ENCODE results near the gene NUDT13.
"Not testable (repeated sequence)": the region's sequence is repeated elsewhere in the genome, so short reads cannot be mapped to it uniquely, and the experiment has no call there.

Gene NUDT13

DNA sequence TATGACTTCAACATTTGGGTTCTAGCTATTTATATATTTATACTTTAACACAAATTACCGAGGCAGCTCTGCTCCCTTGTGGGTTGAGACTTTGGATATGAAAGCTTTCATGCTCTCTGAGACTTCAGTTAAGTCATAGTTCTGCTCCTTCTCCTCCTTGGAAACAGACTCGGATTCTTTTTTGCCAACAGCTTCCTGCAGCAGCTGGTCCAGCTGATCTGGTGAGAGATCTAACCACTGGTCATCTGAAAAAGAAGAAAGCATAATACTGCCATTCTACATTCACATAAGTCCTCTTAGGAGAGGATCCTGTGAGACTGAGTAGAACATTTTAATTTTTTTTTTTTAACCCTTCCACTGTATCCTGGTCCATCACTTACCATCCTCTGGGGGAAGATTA is 29.0 kb downstream of the NUDT13 start:
- TF ChIP-seq, protein P1, sequence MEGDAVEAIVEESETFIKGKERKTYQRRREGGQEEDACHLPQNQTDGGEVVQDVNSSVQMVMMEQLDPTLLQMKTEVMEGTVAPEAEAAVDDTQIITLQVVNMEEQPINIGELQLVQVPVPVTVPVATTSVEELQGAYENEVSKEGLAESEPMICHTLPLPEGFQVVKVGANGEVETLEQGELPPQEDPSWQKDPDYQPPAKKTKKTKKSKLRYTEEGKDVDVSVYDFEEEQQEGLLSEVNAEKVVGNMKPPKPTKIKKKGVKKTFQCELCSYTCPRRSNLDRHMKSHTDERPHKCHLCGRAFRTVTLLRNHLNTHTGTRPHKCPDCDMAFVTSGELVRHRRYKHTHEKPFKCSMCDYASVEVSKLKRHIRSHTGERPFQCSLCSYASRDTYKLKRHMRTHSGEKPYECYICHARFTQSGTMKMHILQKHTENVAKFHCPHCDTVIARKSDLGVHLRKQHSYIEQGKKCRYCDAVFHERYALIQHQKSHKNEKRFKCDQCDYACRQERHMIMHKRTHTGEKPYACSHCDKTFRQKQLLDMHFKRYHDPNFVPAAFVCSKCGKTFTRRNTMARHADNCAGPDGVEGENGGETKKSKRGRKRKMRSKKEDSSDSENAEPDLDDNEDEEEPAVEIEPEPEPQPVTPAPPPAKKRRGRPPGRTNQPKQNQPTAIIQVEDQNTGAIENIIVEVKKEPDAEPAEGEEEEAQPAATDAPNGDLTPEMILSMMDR (IDR thresholded peaks at IDR 0.05; ENCODE audit: insufficient read depth, low read length, missing control alignments), result no peak
- no peak for DNase-seq (ENCODE audit: low read depth, low spot score)
- POLR2A ChIA-PET, result no interaction called here
- H3K4me3 ChIP-seq (ENCODE audit: low read depth, low read length), result no peak overlapping the region
- CTCF ChIA-PET, result interaction anchor here (0.6 to 3.1 kb wide), 2 partner anchors 20 to 176 kb away, joined by 4 to 19 read pairs; no protein-coding TSS in a partner anchor

DNA sequence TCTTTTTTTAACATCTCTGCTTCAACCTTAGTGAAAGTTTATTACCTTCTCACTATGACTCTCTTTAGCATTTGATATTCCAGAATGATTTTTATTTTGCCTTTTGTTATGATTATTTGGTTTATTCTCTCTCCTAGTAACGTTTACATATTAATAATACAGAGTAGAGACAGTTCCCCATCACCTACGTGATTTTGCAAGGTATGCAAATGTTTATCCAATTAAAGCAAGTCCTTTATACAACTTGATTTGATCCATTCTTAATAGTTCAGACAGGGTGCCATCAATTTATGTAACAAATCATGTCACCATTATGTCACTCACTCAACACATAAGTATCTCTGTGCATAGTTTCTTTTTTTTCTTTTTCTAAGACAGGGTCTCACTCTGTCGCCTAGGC is 31.3 kb downstream of the NUDT13 start:
- DNase-seq (ENCODE audit: low read depth, low spot score), result no peak
- ChIA-PET POLR2A (no interaction called here), CTCF (interaction anchor here (1.2 to 1.9 kb wide), 2 partner anchors 16 to 17 kb away, joined by 3 to 9 read pairs; no protein-coding TSS in a partner anchor)
- TF ChIP-seq, protein P1 (IDR thresholded peaks at IDR 0.05; ENCODE audit: insufficient read depth, low read length, missing control alignments), result no peak
- no peak overlapping the region for H3K4me3 ChIP-seq (ENCODE audit: low read depth, low read length)

DNA sequence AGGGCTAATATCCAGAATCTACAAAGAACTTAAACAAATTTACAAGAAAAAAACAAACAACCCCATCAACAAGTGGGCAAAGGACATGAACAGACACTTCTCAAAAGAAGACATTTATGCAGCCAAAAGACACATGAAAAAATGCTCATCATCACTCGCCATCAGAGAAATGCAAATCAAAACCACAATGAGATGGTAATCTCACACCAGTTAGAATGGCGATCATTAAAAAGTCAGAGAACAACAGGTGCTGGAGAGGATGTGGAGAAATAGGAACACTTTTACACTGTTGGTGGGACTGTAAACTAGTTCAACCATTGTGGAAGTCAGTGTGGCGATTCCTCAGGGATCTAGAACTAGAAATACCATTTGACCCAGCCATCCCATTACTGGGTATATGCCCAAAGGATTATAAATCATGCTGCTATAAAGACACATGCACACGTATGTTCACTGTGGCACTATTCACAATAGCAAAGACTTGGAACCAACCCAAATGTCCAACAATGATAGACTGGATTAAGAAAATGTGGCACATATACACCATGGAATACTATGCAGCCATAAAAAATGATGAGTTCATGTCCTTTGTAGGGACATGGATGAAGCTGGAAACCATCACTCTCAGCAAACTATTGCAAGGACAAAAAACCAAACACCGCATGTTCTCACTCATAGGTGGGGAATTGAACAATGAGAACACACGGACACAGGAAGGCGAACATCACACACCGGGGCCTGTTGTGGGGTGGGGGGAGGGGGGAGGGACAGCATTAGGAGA is 40.6 kb downstream of the NUDT13 start:
- DNase-seq (ENCODE audit: low read depth, low spot score); POLR2A ChIA-PET; CTCF ChIA-PET; H3K4me3 ChIP-seq (ENCODE audit: low read depth, low read length): not testable (repeated sequence)

DNA sequence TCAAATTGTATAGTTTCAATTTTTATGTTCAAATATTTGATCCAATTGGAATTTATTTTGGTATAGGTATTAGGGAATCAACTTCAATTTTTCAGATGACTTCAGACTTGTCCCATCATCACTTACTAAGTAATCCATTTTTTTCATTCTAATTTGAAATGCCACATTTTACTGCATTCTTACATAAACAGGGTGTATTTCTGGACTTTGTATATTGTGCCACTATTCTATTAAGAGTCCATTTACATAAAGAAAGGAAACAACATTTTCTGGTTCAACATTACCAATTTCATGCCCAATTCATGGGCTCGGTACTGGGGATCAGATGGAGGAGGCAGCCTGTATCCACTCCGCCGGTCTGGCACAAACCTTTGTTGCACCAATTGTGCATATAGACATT is 41.8 kb downstream of the NUDT13 start:
- CTCF ChIA-PET, result interaction anchor here (1.0 kb wide), 1 partner anchor 9 kb away, joined by 3 read pairs; no protein-coding TSS in a partner anchor
- no peak overlapping the region for H3K4me3 ChIP-seq (ENCODE audit: low read depth, low read length)
- POLR2A ChIA-PET, result no interaction called here
- TF ChIP-seq, protein P1 (IDR thresholded peaks at IDR 0.05; ENCODE audit: insufficient read depth, low read length, missing control alignments), result no peak
- DNase-seq (ENCODE audit: low read depth, low spot score), result no peak

DNA sequence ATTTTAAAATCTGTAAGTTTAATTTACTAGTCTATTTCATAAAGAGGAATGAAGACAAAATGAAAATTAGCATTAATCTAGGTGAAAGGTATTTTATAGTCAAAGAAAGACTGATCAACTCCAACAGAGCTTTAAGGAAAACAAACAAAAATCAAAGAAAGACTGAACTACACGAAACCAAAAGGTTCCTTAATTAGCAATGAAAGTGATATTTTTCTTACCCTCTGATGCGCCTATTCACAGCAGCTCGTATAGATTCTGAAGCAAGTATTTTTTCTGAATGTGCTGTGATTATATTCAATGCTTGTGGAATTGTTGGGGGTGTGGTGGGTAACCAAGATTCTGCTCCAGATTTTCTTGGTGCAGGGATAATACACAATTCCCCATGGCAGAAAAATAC is 45.8 kb downstream of the NUDT13 start:
- no peak for DNase-seq (ENCODE audit: low read depth, low spot score)
- TF ChIP-seq, protein P1 (IDR thresholded peaks at IDR 0.05; ENCODE audit: insufficient read depth, low read length, missing control alignments), result no peak
- no peak overlapping the region for H3K4me3 ChIP-seq (ENCODE audit: low read depth, low read length)
- CTCF ChIA-PET, result interaction anchor here (0.9 to 5.6 kb wide), 5 partner anchors 13 to 61 kb away, joined by 3 to 58 read pairs (median 5); partner anchors contain the start of genes ECD and FAM149B1
- POLR2A ChIA-PET, result no interaction called here

DNA sequence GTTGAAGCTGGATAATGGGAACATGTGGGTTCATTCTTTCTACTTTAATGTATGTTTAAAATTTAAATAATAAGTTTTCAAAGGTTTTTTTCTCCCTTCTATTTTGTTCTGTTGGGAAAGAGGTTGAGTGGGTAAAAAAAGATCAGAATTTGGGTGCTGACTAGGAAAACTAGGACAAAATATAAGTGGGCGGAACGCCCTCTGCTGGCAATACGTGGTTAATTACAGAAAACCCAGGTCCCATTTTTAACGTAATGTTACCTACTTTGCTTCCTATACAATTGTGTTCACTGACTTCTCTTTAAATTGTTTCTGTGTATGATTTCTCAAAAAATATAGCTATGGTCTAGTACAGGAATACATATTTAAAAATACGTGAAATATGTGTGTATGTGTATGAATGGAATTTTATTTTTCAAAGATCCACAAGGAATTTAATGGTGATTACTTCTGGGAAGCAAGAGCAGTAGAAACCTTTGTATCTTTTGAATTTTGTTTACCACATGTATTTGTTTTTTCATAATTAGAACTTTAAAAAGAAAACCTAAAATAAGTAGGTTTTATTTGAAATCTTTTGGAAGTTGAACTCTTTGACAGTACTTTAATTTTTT is 48.9 kb downstream of the NUDT13 start:
- CTCF ChIA-PET, result interaction anchor here (0.6 to 5.6 kb wide), 31 partner anchors 10 to 794 kb away, joined by 3 to 58 read pairs (median 4); partner anchors contain the start of genes ECD, FAM149B1, NUDT13 and P4HA1
- no peak for DNase-seq (ENCODE audit: low read depth, low spot score)
- POLR2A ChIA-PET, result no interaction called here
- TF ChIP-seq, protein P1 (IDR thresholded peaks at IDR 0.05; ENCODE audit: insufficient read depth, low read length, missing control alignments), result peak; percentile 50
- no peak overlapping the region for H3K4me3 ChIP-seq (ENCODE audit: low read depth, low read length)

Data from AG04449 (cell line).